SK-N-SH (cell line): Measurements from ENCODE around the gene G3BP2. TPM values are rescaled to one million over a fixed set of nuclear protein-coding genes. Genes with fewer than 3 reads are reported as not detected.
"Not testable (repeated sequence)": the region's sequence is repeated elsewhere in the genome, so short reads cannot be mapped to it uniquely, and the experiment has no call there.

Experiments used
- CTCF ChIA-PET: fragments of 300-600, 350-600 bp; formaldehyde crosslinking; extraction: SDS; loops from one replicate; lab custom pipeline; 2021; lab: Yijun Ruan, JAX
- POLR2A ChIA-PET: fragments of 350-600 bp; sonication (Branson Sonifier 250); formaldehyde crosslinking; extraction: SDS; loops from one replicate; lab custom pipeline; 2020; ENCODE audit warnings: antibody characterized with exemption, inconsistent platforms; lab: Yijun Ruan, JAX
- DNase-seq: peaks from one replicate; pipeline ENCODE4 v3.0.0; 2012
- H2AFZ ChIP-seq: fragments of 200-600 bp; sonication (generic); 2 replicates; pipeline ENCODE4 v1.8.1; 2016; ENCODE audit warnings: antibody characterized with exemption, mild to moderate bottlenecking, low read depth
- H3F3A ChIP-seq: fragments of 200-600 bp; sonication (generic); replicated peaks from 2 replicates; pipeline ENCODE3; 2016; ENCODE audit warnings: antibody characterized with exemption, mild to moderate bottlenecking; ENCODE audit not compliant: insufficient read depth
- H3K27ac ChIP-seq, 2 experiments: fragments of 200-500 bp in 1 of 2; fragments of 200-600 bp in 1 of 2; sonication (Bioruptor generic) in 1 of 2; sonication (generic), shearing (Covaris generic) in 1 of 2; 2 replicates each; pipeline versions ENCODE4 v1.5.1 to v1.6.1; 2014 to 2016; ENCODE audit warnings: low read depth in 2 of 2, inconsistent platforms in 1 of 2, low read length in 1 of 2, mild to moderate bottlenecking in 1 of 2, mixed read lengths in 1 of 2
- H3K27me3 ChIP-seq: fragments of 200-600 bp; sonication (generic), shearing (Covaris generic); 2 replicates; pipeline ENCODE4 v1.6.1; 2016; ENCODE audit warnings: mixed run types; ENCODE audit not compliant: insufficient read depth
- H3K36me3 ChIP-seq, 2 experiments: fragments of 200-500 bp in 1 of 2; fragments of 200-600 bp in 1 of 2; sonication (Bioruptor generic) in 1 of 2; sonication (generic) in 1 of 2; replicated peaks in 1 of 2; 2 replicates each; pipeline versions ENCODE3 to v1.5.1; 2014 to 2016; ENCODE audit warnings: low read length in 1 of 2, mild to moderate bottlenecking in 1 of 2; ENCODE audit not compliant: insufficient read depth in 2 of 2, control insufficient read depth in 1 of 2
- H3K4me1 ChIP-seq, 2 experiments: fragments of 200-500 bp in 1 of 2; fragments of 200-600 bp in 1 of 2; sonication (Bioruptor generic) in 1 of 2; sonication (generic), shearing (Covaris generic) in 1 of 2; 2 replicates each; pipeline versions ENCODE4 v1.5.1 to v1.6.1; 2014 to 2016; ENCODE audit warnings: low read depth in 1 of 2, low read length in 1 of 2, mixed run types in 1 of 2; ENCODE audit not compliant: insufficient read depth in 2 of 2, control insufficient read depth in 1 of 2
- H3K4me2 ChIP-seq: fragments of 200-600 bp; sonication (generic), shearing (Covaris generic); 2 replicates; pipeline ENCODE4 v1.6.1; 2017; ENCODE audit warnings: mixed run types
- H3K4me3 ChIP-seq, 2 experiments: fragments of 200-500 bp in 1 of 2; fragments of 200-600 bp in 1 of 2; sonication (Bioruptor generic) in 1 of 2; sonication (generic), shearing (Covaris generic) in 1 of 2; 2 replicates each; pipeline versions ENCODE4 v1.5.1 to v1.8.1; 2014 to 2016; ENCODE audit warnings: low read depth in 2 of 2, inconsistent platforms in 1 of 2, low read length in 1 of 2, mild to moderate bottlenecking in 1 of 2, mixed read lengths in 1 of 2, moderate library complexity in 1 of 2
- H3K79me2 ChIP-seq: fragments of 200-600 bp; sonication (generic); 2 replicates; pipeline ENCODE4 v1.8.1; 2017; ENCODE audit warnings: mild to moderate bottlenecking; ENCODE audit not compliant: insufficient read depth
- H3K9ac ChIP-seq: fragments of 200-600 bp; sonication (generic); 2 replicates; pipeline ENCODE4 v1.6.1; 2017; ENCODE audit warnings: mixed run types
- H3K9me2 ChIP-seq: fragments of 200-600 bp; sonication (generic); 2 replicates; pipeline ENCODE4 v1.6.1; 2017; ENCODE audit warnings: mixed run types
- H3K9me3 ChIP-seq: fragments of 200-600 bp; sonication (generic); 2 replicates; pipeline ENCODE4 v1.6.1; 2017; ENCODE audit warnings: mixed run types, mild to moderate bottlenecking, moderate library complexity
- H4K20me1 ChIP-seq: fragments of 200-600 bp; sonication (generic); 2 replicates; pipeline ENCODE4 v1.6.1; 2017; ENCODE audit warnings: mild to moderate bottlenecking, mixed run types; ENCODE audit not compliant: insufficient read depth
- FOXJ3 ChIP-seq: sonication (generic); formaldehyde crosslinking; IDR thresholded peaks from 2 replicates; pipeline ENCODE4 v1.5.1; 2020; ENCODE audit warnings: mild to moderate bottlenecking, missing genetic modification reagents
- FOXM1 ChIP-seq: IDR thresholded peaks from 2 replicates; pipeline ENCODE4 v1.4.0; 2012; ENCODE audit warnings: low read depth, mild to moderate bottlenecking
- PBX3 ChIP-seq: IDR thresholded peaks from 2 replicates; pipeline ENCODE4; 2012
- RAD21 ChIP-seq: IDR thresholded peaks from 2 replicates; pipeline ENCODE4 v1.6.1; 2012; ENCODE audit warnings: mild to moderate bottlenecking, low read length
- RFX5 ChIP-seq: IDR thresholded peaks from 2 replicates; pipeline ENCODE4 v1.6.1; 2012; ENCODE audit warnings: mild to moderate bottlenecking, improper control_type of control experiment, low read length
- SMC3 ChIP-seq: IDR thresholded peaks from 2 replicates; pipeline ENCODE4 v1.6.1; 2012; ENCODE audit warnings: low read depth, low read length, improper control_type of control experiment
- TAF1 ChIP-seq: IDR thresholded peaks from 2 replicates; pipeline ENCODE4 v1.6.1; 2012; ENCODE audit warnings: low read depth, mild to moderate bottlenecking, low read length, moderate library complexity, borderline replicate concordance
- TCF12 ChIP-seq: IDR thresholded peaks from 2 replicates; pipeline ENCODE4 v1.4.0; 2012
- WGBS: methylation state at CpG from one replicate; pipeline ENCODE4 v1.1.6; 2017; ENCODE audit warnings: low lambda C conversion rate; 5-methylcytosine and 5-hydroxymethylcytosine counted together
- polyA plus RNA-seq, 3 experiments: library from polyadenylated mRNA; depleted of rRNA; stranded (reverse); fragments of >200 nt; gene quantifications; 2 replicates each; pipeline ENCODE4 v1.2.3, GENCODE V29; 2012
- TF ChIP-seq, protein P1 (sequence below): fragments of 200-600 bp; sonication (generic); IDR thresholded peaks from 2 replicates; pipeline ENCODE4 v1.6.1; 2017; ENCODE audit warnings: antibody characterized with exemption, mild to moderate bottlenecking, moderate library complexity
- TF ChIP-seq, protein P2 (sequence below): IDR thresholded peaks from 2 replicates; pipeline ENCODE4 v1.4.0; 2012; ENCODE audit warnings: low read depth, borderline replicate concordance

G3BP2 gene
- polyA plus RNA-seq, 1 of the 3 experiments (the other 2 are of a cell fraction), result 35.9 TPM

GRCh38 chr4:75696071-75696470 is 22.9 kb upstream of the G3BP2 start:
- Histone ChIP-seq H3K4me1 (no peaks in the 10 kb centered on the region), H2AFZ (no peak overlapping the region)
- TF ChIP-seq FOXJ3 (CRISPR knock-in tag), result no peak
- TF ChIP-seq, all 33 proteins: peak for 0
- Histone ChIP-seq H3K79me2 (no peaks in the 10 kb centered on the region), H3K9ac (no peak overlapping the region), H3K27ac (no peak overlapping the region), H3K36me3 (no peaks in the 10 kb centered on the region), H3K9me3 (no peaks in the 10 kb centered on the region), H3K9me2 (no peaks in the 10 kb centered on the region), H4K20me1 (no peaks in the 10 kb centered on the region), H3K4me3 (no peak overlapping the region), H3K27me3 (no peaks in the 10 kb centered on the region), H3K4me2 (no peak overlapping the region), H3F3A (no peaks in the 10 kb centered on the region)
- ChIA-PET CTCF (interaction anchor here (1.1 kb wide), 1 partner anchor 28 kb away, joined by 4 read pairs; the partner anchor contains the start of gene USO1), POLR2A (interaction anchor here (0.7 kb wide), 1 partner anchor 24 kb away, joined by 3 read pairs; no protein-coding TSS in a partner anchor)
- no peak for DNase-seq
- WGBS, result 95% methylated on average over 2 of the region's 3 CpGs

GRCh38 chr4:75692066-75692465 is 18.9 kb upstream of the G3BP2 start:
- H2AFZ ChIP-seq, H3K27ac ChIP-seq, H3K9me2 ChIP-seq, H3K79me2 ChIP-seq, H3K9me3 ChIP-seq, H4K20me1 ChIP-seq, DNase-seq, H3F3A ChIP-seq, H3K36me3 ChIP-seq, H3K4me1 ChIP-seq, H3K9ac ChIP-seq, H3K27me3 ChIP-seq, H3K4me2 ChIP-seq, H3K4me3 ChIP-seq, POLR2A ChIA-PET: not testable (repeated sequence)
- WGBS, result 98% methylated on average over 5 of the region's 5 CpGs
- CTCF ChIA-PET, result interaction anchor here (1.0 to 1.2 kb wide), 2 partner anchors 10 to 40 kb away, joined by 3 read pairs; no protein-coding TSS in a partner anchor

GRCh38 chr4:75687125-75687524 is 13.9 kb upstream of the G3BP2 start:
- H3F3A ChIP-seq, H2AFZ ChIP-seq, H4K20me1 ChIP-seq, H3K36me3 ChIP-seq, CTCF ChIA-PET, H3K4me3 ChIP-seq, H3K4me1 ChIP-seq, H3K4me2 ChIP-seq, H3K9me2 ChIP-seq, H3K27me3 ChIP-seq, H3K27ac ChIP-seq, H3K9me3 ChIP-seq, H3K9ac ChIP-seq, H3K79me2 ChIP-seq, DNase-seq: not testable (repeated sequence)
- 100% methylated on average over 1 of the region's 1 CpG for WGBS
- POLR2A ChIA-PET, result interaction anchor here (0.6 kb wide), 1 partner anchor 189 kb away, joined by 3 read pairs; no protein-coding TSS in a partner anchor

GRCh38 chr4:75686346-75686745 is 13.1 kb upstream of the G3BP2 start:
- Histone ChIP-seq H3K4me1 (peaks cover 0 to 3% of the 10 kb centered on the region in 2 experiments; a peak in 1 of 4 replicates), H3K9me2 (no peaks in the 10 kb centered on the region), H3K4me2 (no peak overlapping the region), H2AFZ (no peak overlapping the region), H3K9me3 (no peaks in the 10 kb centered on the region), H3K79me2 (no peaks in the 10 kb centered on the region), H3K4me3 (no peak overlapping the region), H3K36me3 (no peaks in the 10 kb centered on the region), H3K9ac (no peak overlapping the region), H3K27me3 (no peaks in the 10 kb centered on the region), H3K27ac (no peak overlapping the region; a peak in 1 of 4 replicates), H4K20me1 (no peaks in the 10 kb centered on the region), H3F3A (no peaks in the 10 kb centered on the region)
- ChIA-PET POLR2A (no interaction called here), CTCF (no interaction called here)
- 82% methylated on average over 3 of the region's 3 CpGs for WGBS
- DNase-seq, result no peak
- no peak for TF ChIP-seq TAF1
- no peak for TF ChIP-seq PBX3
- TF ChIP-seq, protein P1, sequence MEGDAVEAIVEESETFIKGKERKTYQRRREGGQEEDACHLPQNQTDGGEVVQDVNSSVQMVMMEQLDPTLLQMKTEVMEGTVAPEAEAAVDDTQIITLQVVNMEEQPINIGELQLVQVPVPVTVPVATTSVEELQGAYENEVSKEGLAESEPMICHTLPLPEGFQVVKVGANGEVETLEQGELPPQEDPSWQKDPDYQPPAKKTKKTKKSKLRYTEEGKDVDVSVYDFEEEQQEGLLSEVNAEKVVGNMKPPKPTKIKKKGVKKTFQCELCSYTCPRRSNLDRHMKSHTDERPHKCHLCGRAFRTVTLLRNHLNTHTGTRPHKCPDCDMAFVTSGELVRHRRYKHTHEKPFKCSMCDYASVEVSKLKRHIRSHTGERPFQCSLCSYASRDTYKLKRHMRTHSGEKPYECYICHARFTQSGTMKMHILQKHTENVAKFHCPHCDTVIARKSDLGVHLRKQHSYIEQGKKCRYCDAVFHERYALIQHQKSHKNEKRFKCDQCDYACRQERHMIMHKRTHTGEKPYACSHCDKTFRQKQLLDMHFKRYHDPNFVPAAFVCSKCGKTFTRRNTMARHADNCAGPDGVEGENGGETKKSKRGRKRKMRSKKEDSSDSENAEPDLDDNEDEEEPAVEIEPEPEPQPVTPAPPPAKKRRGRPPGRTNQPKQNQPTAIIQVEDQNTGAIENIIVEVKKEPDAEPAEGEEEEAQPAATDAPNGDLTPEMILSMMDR, result no peak
- TF ChIP-seq, protein P2, sequence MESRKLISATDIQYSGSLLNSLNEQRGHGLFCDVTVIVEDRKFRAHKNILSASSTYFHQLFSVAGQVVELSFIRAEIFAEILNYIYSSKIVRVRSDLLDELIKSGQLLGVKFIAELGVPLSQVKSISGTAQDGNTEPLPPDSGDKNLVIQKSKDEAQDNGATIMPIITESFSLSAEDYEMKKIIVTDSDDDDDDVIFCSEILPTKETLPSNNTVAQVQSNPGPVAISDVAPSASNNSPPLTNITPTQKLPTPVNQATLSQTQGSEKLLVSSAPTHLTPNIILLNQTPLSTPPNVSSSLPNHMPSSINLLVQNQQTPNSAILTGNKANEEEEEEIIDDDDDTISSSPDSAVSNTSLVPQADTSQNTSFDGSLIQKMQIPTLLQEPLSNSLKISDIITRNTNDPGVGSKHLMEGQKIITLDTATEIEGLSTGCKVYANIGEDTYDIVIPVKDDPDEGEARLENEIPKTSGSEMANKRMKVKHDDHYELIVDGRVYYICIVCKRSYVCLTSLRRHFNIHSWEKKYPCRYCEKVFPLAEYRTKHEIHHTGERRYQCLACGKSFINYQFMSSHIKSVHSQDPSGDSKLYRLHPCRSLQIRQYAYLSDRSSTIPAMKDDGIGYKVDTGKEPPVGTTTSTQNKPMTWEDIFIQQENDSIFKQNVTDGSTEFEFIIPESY, result no peak
- no peak for TF ChIP-seq RFX5
- TF ChIP-seq RAD21, result no peak
- no peak for TF ChIP-seq FOXM1
- TF ChIP-seq TCF12, result no peak
- no peak for TF ChIP-seq SMC3
- no peak for TF ChIP-seq FOXJ3 (CRISPR knock-in tag)
